ENCODE results near the gene SHKBP1. TPM values are rescaled to one million over a fixed set of nuclear protein-coding genes. Genes with fewer than 3 reads are reported as not detected.

The SHKBP1 gene
- total and polyA plus RNA-seq, 9 of the 15 experiments (the other 6 are each of a cell fraction or from before 2014, with no cell fraction given) = 1.2 to 58.1 (median 22.3) TPM

- TF ChIP-seq, protein P1, sequence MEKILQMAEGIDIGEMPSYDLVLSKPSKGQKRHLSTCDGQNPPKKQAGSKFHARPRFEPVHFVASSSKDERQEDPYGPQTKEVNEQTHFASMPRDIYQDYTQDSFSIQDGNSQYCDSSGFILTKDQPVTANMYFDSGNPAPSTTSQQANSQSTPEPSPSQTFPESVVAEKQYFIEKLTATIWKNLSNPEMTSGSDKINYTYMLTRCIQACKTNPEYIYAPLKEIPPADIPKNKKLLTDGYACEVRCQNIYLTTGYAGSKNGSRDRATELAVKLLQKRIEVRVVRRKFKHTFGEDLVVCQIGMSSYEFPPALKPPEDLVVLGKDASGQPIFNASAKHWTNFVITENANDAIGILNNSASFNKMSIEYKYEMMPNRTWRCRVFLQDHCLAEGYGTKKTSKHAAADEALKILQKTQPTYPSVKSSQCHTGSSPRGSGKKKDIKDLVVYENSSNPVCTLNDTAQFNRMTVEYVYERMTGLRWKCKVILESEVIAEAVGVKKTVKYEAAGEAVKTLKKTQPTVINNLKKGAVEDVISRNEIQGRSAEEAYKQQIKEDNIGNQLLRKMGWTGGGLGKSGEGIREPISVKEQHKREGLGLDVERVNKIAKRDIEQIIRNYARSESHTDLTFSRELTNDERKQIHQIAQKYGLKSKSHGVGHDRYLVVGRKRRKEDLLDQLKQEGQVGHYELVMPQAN (IDR thresholded peaks at IDR 0.05; ENCODE audit: borderline replicate concordance) = no peak
- TF ChIP-seq, protein P2, sequence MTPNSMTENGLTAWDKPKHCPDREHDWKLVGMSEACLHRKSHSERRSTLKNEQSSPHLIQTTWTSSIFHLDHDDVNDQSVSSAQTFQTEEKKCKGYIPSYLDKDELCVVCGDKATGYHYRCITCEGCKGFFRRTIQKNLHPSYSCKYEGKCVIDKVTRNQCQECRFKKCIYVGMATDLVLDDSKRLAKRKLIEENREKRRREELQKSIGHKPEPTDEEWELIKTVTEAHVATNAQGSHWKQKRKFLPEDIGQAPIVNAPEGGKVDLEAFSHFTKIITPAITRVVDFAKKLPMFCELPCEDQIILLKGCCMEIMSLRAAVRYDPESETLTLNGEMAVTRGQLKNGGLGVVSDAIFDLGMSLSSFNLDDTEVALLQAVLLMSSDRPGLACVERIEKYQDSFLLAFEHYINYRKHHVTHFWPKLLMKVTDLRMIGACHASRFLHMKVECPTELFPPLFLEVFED (CRISPR knock-in tag; conservative IDR thresholded peaks at IDR 0.05) = no peak
- TF ChIP-seq STAG1 (CRISPR knock-in tag; IDR thresholded peaks at IDR 0.05; ENCODE audit: borderline replicate concordance) (no peak), CAMTA2 (CRISPR knock-in tag; conservative IDR thresholded peaks at IDR 0.05) (no peak)
- TF ChIP-seq, protein P3, sequence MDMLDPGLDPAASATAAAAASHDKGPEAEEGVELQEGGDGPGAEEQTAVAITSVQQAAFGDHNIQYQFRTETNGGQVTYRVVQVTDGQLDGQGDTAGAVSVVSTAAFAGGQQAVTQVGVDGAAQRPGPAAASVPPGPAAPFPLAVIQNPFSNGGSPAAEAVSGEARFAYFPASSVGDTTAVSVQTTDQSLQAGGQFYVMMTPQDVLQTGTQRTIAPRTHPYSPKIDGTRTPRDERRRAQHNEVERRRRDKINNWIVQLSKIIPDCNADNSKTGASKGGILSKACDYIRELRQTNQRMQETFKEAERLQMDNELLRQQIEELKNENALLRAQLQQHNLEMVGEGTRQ (CRISPR knock-in tag; IDR thresholded peaks at IDR 0.05) = no peak
These were observed 20.5 kb upstream of the SHKBP1 start (continued) for GRCh38 chr19:40555978-40556689.

Data from K562 (cell line).